HG03520 (cell line): Measurements from ENCODE around the gene CTSK.

Source experiments
- ATAC-seq: cut with Tn5 transposase; IDR thresholded peaks from one replicate; pipeline ENCODE4 v1.9.1; 2021; ENCODE audit warnings: mild to moderate bottlenecking, moderate library complexity; ENCODE audit not compliant: unreplicated experiment

CTSK gene

GRCh38 chr1:150763018-150763417, 45.0 kb downstream of the CTSK start:
- no peak for ATAC-seq

GRCh38 chr1:150762552-150762951, 45.5 kb downstream of the CTSK start:
- ATAC-seq = no peak

- no peak for ATAC-seq
These were observed 46.3 kb downstream of the CTSK start for GRCh38 chr1:150761801-150762200.

GRCh38 chr1:150760013-150760412, 48.0 kb downstream of the CTSK start:
- no peak for ATAC-seq

- no peak for ATAC-seq
These were observed 54.6 kb downstream of the CTSK start for GRCh38 chr1:150753416-150753815.

- no peak for ATAC-seq
These were observed 56.6 kb downstream of the CTSK start for GRCh38 chr1:150751443-150751842.

GRCh38 chr1:150749720-150750311, 58.2 kb downstream of the CTSK start:
- no peak for ATAC-seq

- no peak for ATAC-seq
These were observed 59.0 kb downstream of the CTSK start for GRCh38 chr1:150748878-150749719.
